GM13977 (cell line): Measurements from ENCODE around the gene SLC4A4.

Experiments used
- DNase-seq: peaks from one replicate; pipeline ENCODE4 v3.0.0; 2012; ENCODE audit warnings: low spot score
- CTCF ChIP-seq: IDR thresholded peaks from 2 replicates; pipeline ENCODE4 v1.5.1; 2012; ENCODE audit warnings: mild to moderate bottlenecking, control low read depth; ENCODE audit not compliant: insufficient read depth; ENCODE audit errors: extremely low read depth, missing control alignments
- in situ Hi-C: fragments of 300-500 bp; cut with MboI; formaldehyde crosslinking; loops from one replicate; pipeline ENCODE4 v1.12.0; 2022; ENCODE audit warnings: low sequenced_read_pairs, low pct_unique_long_range_greater_than_20kb, mixed read lengths, inconsistent platforms; ENCODE audit not compliant: unreplicated experiment

Gene SLC4A4

GRCh38 chr4:71593311-71593710, 254.5 kb downstream of the SLC4A4 start:
- no peak for TF ChIP-seq CTCF

GRCh38 chr4:71595576-71596108, 256.8 kb downstream of the SLC4A4 start:
- no peak for TF ChIP-seq CTCF
- DNase-seq = no peak
- in situ Hi-C loops = no loop called here

More at GRCh38 chr4:71593311-71593710, 254.5 kb downstream of the SLC4A4 start:
- DNase-seq = no peak
- in situ Hi-C loops = no loop called here

- DNase-seq = no peak
- TF ChIP-seq CTCF = no peak
- in situ Hi-C loops = no loop called here
Measured at GRCh38 chr4:71599578-71599977, 260.8 kb downstream of the SLC4A4 start.

- in situ Hi-C loops = no loop called here
- no peak for TF ChIP-seq CTCF
- no peak for DNase-seq
Measured at GRCh38 chr4:71602289-71602900, 263.6 kb downstream of the SLC4A4 start.

- DNase-seq = peak; percentile 15
- TF ChIP-seq CTCF = no peak
- in situ Hi-C loops = no loop called here
Measured at GRCh38 chr4:71604785-71605184, 266.0 kb downstream of the SLC4A4 start.

GRCh38 chr4:71607109-71607508, 268.3 kb downstream of the SLC4A4 start:
- no peak for DNase-seq
- no peak for TF ChIP-seq CTCF
- in situ Hi-C loops = no loop called here
